GM18951 (cell line): Measurements from ENCODE around the gene ZNF747.

ENCODE experiments used
- POLR2A ChIP-seq: IDR thresholded peaks from 4 replicates; pipeline ENCODE4 v1.6.1; 2011; ENCODE audit warnings: mild to moderate bottlenecking; ENCODE audit not compliant: insufficient read length, insufficient read depth; ENCODE audit errors: extremely low read depth
- in situ Hi-C: fragments of 300-500 bp; cut with MboI; formaldehyde crosslinking; loops from one replicate; pipeline ENCODE4 v1.12.0; 2022; ENCODE audit warnings: low sequenced_read_pairs, mixed read lengths, inconsistent platforms; ENCODE audit not compliant: unreplicated experiment

The ZNF747 gene

GRCh38 chr16:30493941-30494488, 40.6 kb downstream of the ZNF747 start:
- no peak for TF ChIP-seq POLR2A
- in situ Hi-C loops: no loop called here

DNA sequence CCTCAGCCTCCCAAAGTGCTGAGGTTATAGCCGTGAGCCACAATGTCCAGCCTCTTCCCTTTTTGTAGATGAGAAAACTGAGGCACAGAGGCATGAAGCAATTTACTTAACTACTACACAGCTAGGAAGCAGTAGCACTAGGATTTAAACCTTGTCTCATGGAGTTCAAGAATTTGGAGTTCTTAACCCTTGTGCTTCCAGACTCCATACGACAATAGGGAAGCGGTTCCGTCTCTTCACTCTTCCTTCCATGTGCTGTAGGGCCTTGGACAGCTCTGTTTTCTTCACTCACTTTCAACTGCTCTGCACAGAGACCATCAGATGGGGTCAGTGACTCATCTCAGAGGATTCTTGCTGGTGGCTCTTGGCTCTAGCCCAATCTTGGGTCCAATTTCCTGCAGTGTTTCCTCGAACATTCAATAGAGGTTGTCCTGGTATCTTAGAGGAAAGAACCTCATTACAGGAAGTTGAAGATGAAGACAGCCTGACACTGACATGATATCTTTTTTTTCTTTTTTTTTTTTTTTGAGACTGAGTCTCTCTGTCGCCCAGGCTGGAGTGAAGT, 42.8 kb downstream of the ZNF747 start:
- TF ChIP-seq POLR2A: no peak

GRCh38 chr16:30491229-30491628, 43.4 kb downstream of the ZNF747 start:
- no peak for TF ChIP-seq POLR2A
- in situ Hi-C loops: no loop called here

More for the DNA sequence above, 42.8 kb downstream of the ZNF747 start:
- in situ Hi-C loops: no loop called here

DNA sequence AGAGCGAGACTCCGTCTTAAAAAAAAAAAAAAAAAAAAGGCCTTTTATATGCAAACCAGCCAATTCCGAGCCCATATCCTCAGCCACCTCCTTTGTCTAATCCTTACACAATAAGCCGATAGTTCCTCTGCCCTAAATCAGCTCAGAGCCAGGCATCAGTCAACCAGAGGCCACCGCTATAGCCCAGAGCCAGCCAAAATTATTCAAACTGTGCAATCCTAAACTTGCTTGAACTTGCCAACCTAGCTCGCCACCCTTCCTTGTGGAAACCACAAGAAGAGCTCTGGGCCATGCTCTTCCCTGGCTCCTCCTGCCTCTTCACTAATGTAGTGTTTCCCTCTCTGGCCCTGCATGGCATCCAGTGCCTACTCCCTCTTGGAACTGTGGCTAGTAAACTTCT, 44.4 kb downstream of the ZNF747 start:
- no peak for TF ChIP-seq POLR2A
- in situ Hi-C loops: no loop called here

DNA sequence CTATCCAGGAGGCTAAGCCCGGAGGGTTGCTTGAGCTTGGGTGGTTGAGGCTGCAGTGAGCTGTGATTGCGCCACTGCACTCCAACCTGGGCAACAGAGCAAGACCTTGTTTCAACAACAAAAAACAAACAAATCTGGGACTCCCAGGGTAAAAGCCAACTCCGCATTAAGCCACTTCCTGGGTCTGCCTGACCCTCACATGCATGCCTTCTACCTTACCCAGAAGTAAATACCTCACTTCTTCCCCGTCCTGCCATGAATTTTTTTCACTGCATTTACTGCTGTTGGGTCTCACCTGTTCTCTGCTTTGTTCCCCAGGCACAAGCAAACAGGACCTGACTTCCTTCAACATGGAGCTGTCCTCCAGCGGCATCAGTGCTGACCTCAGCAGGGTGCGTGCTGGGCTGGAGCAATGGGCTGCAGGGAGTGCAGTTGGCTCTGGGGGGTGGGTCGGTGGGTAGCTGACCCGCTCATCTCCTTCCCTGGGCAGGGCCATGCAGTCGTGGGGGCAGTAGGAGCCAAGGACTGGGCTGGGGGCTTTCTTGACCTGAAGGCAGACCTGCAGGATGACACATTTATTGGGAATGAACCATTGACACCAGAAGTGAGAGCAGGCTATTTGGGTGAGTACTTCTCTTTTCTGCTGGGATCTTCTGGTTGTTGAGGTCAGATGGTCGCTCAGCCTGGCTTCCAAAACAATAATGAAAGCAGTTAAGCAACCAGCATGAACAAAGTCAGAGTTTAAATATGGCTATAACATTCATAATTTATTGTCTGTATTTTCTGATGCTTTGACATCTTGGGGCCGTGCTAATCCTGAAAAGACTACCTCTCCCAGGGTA, 45.7 kb downstream of the ZNF747 start:
- in situ Hi-C loops: no loop called here
- TF ChIP-seq POLR2A: no peak

GRCh38 chr16:30485818-30486436, 48.7 kb downstream of the ZNF747 start:
- in situ Hi-C loops: no loop called here
- no peak for TF ChIP-seq POLR2A

DNA sequence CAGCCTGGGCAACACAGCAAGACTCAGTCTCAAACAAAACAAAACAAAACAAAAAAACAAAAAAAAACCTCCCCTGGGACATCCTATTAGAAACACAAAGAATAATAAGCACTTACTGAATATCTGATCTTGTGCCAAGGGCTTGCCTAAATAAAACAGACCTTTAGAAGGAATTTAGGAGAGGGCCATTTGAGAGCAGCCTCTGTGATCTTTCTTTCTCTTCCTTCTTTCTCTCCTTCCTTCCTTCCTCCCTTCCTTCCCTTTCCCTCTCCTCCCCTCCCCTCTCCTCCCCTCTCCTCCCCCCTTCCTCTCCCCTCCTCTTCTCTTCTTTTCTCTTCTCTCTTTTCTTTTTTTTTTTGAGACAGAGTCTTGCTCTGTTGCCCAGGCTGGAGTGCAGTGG, 49.8 kb downstream of the ZNF747 start:
- no peak for TF ChIP-seq POLR2A
- in situ Hi-C loops: no loop called here

- in situ Hi-C loops: no loop called here
- TF ChIP-seq POLR2A: no peak
Observed at GRCh38 chr16:30482366-30482765, 52.3 kb downstream of the ZNF747 start.

GRCh38 chr16:30481381-30481780, 53.3 kb downstream of the ZNF747 start:
- no peak for TF ChIP-seq POLR2A
- in situ Hi-C loops: no loop called here
